ENCODE data around the gene CBX7. TPM values are rescaled to one million over a fixed set of nuclear protein-coding genes. Genes with fewer than 3 reads are reported as not detected.

CBX7 gene
- 12.7 and 13.8 TPM in 2 replicates for total RNA-seq

GRCh38 chr22:39152511-39153219 is at the start of gene CBX7:
CBX7 (minus strand) TSS chr22:39152680; CDS start chr22:39152444, 236 bp downstream.
- H3K4me3 Mint-ChIP-seq, result peak within 1 kb of the TSS; percentile 89
- peak within 1 kb of the TSS; percentile 74 for H3K27ac Mint-ChIP-seq
- H3K4me1 Mint-ChIP-seq (ENCODE audit: low read depth), result peaks cover 32% of the 10 kb centered on the region
- peak; percentile 93 for DNase-seq (ENCODE audit: low spot score)
- intact Hi-C loops (cut with micrococcal nuclease), result loop anchor here (1.0 to 2.0 kb wide), 3 partner anchors 8 to 164 kb away; partner anchors contain the start of gene APOBEC3C
- H3K36me3 Mint-ChIP-seq (ENCODE audit: low read depth), result peaks cover 4% of the 10 kb centered on the region
- peaks cover 23% of the 10 kb centered on the region for H3K27me3 Mint-ChIP-seq (ENCODE audit: insufficient read depth)
- H3K9me3 Mint-ChIP-seq, result no peaks in the 10 kb centered on the region

- no peak for DNase-seq (ENCODE audit: low spot score)
- no peaks in the 10 kb centered on the region for H3K36me3 Mint-ChIP-seq (ENCODE audit: low read depth)
- intact Hi-C loops (cut with micrococcal nuclease), result no loop called here
- no peaks in the 10 kb centered on the region for H3K4me1 Mint-ChIP-seq (ENCODE audit: low read depth)
- peaks cover 41% of the 10 kb centered on the region for H3K27me3 Mint-ChIP-seq (ENCODE audit: insufficient read depth)
- H3K9me3 Mint-ChIP-seq, result peaks cover 4% of the 10 kb centered on the region
- no peak overlapping the region for H3K27ac Mint-ChIP-seq
- no peak overlapping the region for H3K4me3 Mint-ChIP-seq
Observed at GRCh38 chr22:39197578-39197977, 45.1 kb upstream of the CBX7 start.

GRCh38 chr22:39194098-39194497 is 41.6 kb upstream of the CBX7 start:
- Mint-ChIP-seq H3K4me1 (ENCODE audit: low read depth) (no peaks in the 10 kb centered on the region), H3K9me3 (peaks cover 4% of the 10 kb centered on the region), H3K36me3 (ENCODE audit: low read depth) (no peaks in the 10 kb centered on the region), H3K27ac (no peak overlapping the region), H3K27me3 (ENCODE audit: insufficient read depth) (peaks cover 37% of the 10 kb centered on the region), H3K4me3 (no peak overlapping the region)
- intact Hi-C loops (cut with micrococcal nuclease), result no loop called here
- DNase-seq (ENCODE audit: low spot score), result no peak

- H3K9me3 Mint-ChIP-seq, result no peaks in the 10 kb centered on the region
- H3K27me3 Mint-ChIP-seq (ENCODE audit: insufficient read depth), result peaks cover 24% of the 10 kb centered on the region
- H3K27ac Mint-ChIP-seq, result no peak overlapping the region
- no peaks in the 10 kb centered on the region for H3K36me3 Mint-ChIP-seq (ENCODE audit: low read depth)
- no peaks in the 10 kb centered on the region for H3K4me1 Mint-ChIP-seq (ENCODE audit: low read depth)
- DNase-seq (ENCODE audit: low spot score), result no peak
- no peak overlapping the region for H3K4me3 Mint-ChIP-seq
- intact Hi-C loops (cut with micrococcal nuclease), result no loop called here
Observed at GRCh38 chr22:39188809-39189208, 36.3 kb upstream of the CBX7 start.

GRCh38 chr22:39185601-39186012 is 33.1 kb upstream of the CBX7 start:
- peaks cover 14% of the 10 kb centered on the region for H3K27me3 Mint-ChIP-seq (ENCODE audit: insufficient read depth)
- no peaks in the 10 kb centered on the region for H3K4me1 Mint-ChIP-seq (ENCODE audit: low read depth)
- H3K9me3 Mint-ChIP-seq, result no peaks in the 10 kb centered on the region
- H3K36me3 Mint-ChIP-seq (ENCODE audit: low read depth), result no peaks in the 10 kb centered on the region
- intact Hi-C loops (cut with micrococcal nuclease), result no loop called here
- H3K27ac Mint-ChIP-seq, result no peak overlapping the region
- DNase-seq (ENCODE audit: low spot score), result no peak
- H3K4me3 Mint-ChIP-seq, result no peak overlapping the region

GRCh38 chr22:39184586-39185577 is 32.4 kb upstream of the CBX7 start:
- H3K4me3 Mint-ChIP-seq, result no peak overlapping the region
- H3K9me3 Mint-ChIP-seq, result no peaks in the 10 kb centered on the region
- no peaks in the 10 kb centered on the region for H3K4me1 Mint-ChIP-seq (ENCODE audit: low read depth)
- DNase-seq (ENCODE audit: low spot score), result no peak
- H3K36me3 Mint-ChIP-seq (ENCODE audit: low read depth), result no peaks in the 10 kb centered on the region
- peaks cover 12% of the 10 kb centered on the region for H3K27me3 Mint-ChIP-seq (ENCODE audit: insufficient read depth)
- H3K27ac Mint-ChIP-seq, result no peak overlapping the region
- intact Hi-C loops (cut with micrococcal nuclease), result no loop called here

GRCh38 chr22:39183991-39184585 is 31.6 kb upstream of the CBX7 start:
- H3K27me3 Mint-ChIP-seq (ENCODE audit: insufficient read depth), result peaks cover 13% of the 10 kb centered on the region
- no peaks in the 10 kb centered on the region for H3K4me1 Mint-ChIP-seq (ENCODE audit: low read depth)
- no peak overlapping the region for H3K4me3 Mint-ChIP-seq
- no peak for DNase-seq (ENCODE audit: low spot score)
- H3K27ac Mint-ChIP-seq, result no peak overlapping the region
- intact Hi-C loops (cut with micrococcal nuclease), result no loop called here
- no peaks in the 10 kb centered on the region for H3K36me3 Mint-ChIP-seq (ENCODE audit: low read depth)
- no peaks in the 10 kb centered on the region for H3K9me3 Mint-ChIP-seq

- no peak overlapping the region for H3K4me3 Mint-ChIP-seq
- intact Hi-C loops (cut with micrococcal nuclease), result no loop called here
- H3K27ac Mint-ChIP-seq, result no peak overlapping the region
- no peak for DNase-seq (ENCODE audit: low spot score)
- peaks cover 9% of the 10 kb centered on the region for H3K27me3 Mint-ChIP-seq (ENCODE audit: insufficient read depth)
- H3K4me1 Mint-ChIP-seq (ENCODE audit: low read depth), result peaks cover 8% of the 10 kb centered on the region
- no peaks in the 10 kb centered on the region for H3K36me3 Mint-ChIP-seq (ENCODE audit: low read depth)
- H3K9me3 Mint-ChIP-seq, result no peaks in the 10 kb centered on the region
Observed at GRCh38 chr22:39182478-39183030, 30.1 kb upstream of the CBX7 start.

- H3K4me1 Mint-ChIP-seq (ENCODE audit: low read depth), result peaks cover 9% of the 10 kb centered on the region
- H3K27me3 Mint-ChIP-seq (ENCODE audit: insufficient read depth), result peaks cover 4% of the 10 kb centered on the region
- intact Hi-C loops (cut with micrococcal nuclease), result no loop called here
- no peak overlapping the region for H3K27ac Mint-ChIP-seq
- H3K4me3 Mint-ChIP-seq, result no peak overlapping the region
- H3K9me3 Mint-ChIP-seq, result no peaks in the 10 kb centered on the region
- no peaks in the 10 kb centered on the region for H3K36me3 Mint-ChIP-seq (ENCODE audit: low read depth)
- no peak for DNase-seq (ENCODE audit: low spot score)
Observed at GRCh38 chr22:39181778-39182177, 29.3 kb upstream of the CBX7 start.

GRCh38 chr22:39181356-39181755 is 28.9 kb upstream of the CBX7 start:
- H3K27ac Mint-ChIP-seq, result no peak overlapping the region
- H3K27me3 Mint-ChIP-seq (ENCODE audit: insufficient read depth), result peaks cover 4% of the 10 kb centered on the region
- H3K9me3 Mint-ChIP-seq, result no peaks in the 10 kb centered on the region
- DNase-seq (ENCODE audit: low spot score), result no peak
- H3K4me3 Mint-ChIP-seq, result no peak overlapping the region
- H3K4me1 Mint-ChIP-seq (ENCODE audit: low read depth), result peaks cover 9% of the 10 kb centered on the region
- intact Hi-C loops (cut with micrococcal nuclease), result no loop called here
- no peaks in the 10 kb centered on the region for H3K36me3 Mint-ChIP-seq (ENCODE audit: low read depth)

- H3K4me3 Mint-ChIP-seq, result no peak overlapping the region
- peaks cover 2% of the 10 kb centered on the region for H3K27me3 Mint-ChIP-seq (ENCODE audit: insufficient read depth)
- intact Hi-C loops (cut with micrococcal nuclease), result no loop called here
- H3K9me3 Mint-ChIP-seq, result no peaks in the 10 kb centered on the region
- H3K27ac Mint-ChIP-seq, result no peak overlapping the region
- no peaks in the 10 kb centered on the region for H3K36me3 Mint-ChIP-seq (ENCODE audit: low read depth)
- no peak for DNase-seq (ENCODE audit: low spot score)
- H3K4me1 Mint-ChIP-seq (ENCODE audit: low read depth), result peaks cover 9% of the 10 kb centered on the region
Observed at GRCh38 chr22:39179841-39180335, 27.4 kb upstream of the CBX7 start.

GRCh38 chr22:39179401-39179827 is 26.9 kb upstream of the CBX7 start:
- Mint-ChIP-seq H3K36me3 (ENCODE audit: low read depth) (no peaks in the 10 kb centered on the region), H3K9me3 (no peaks in the 10 kb centered on the region), H3K27me3 (ENCODE audit: insufficient read depth) (peaks cover 2% of the 10 kb centered on the region), H3K4me3 (no peak overlapping the region), H3K27ac (no peak overlapping the region), H3K4me1 (ENCODE audit: low read depth) (peaks cover 13% of the 10 kb centered on the region)
- no peak for DNase-seq (ENCODE audit: low spot score)
- intact Hi-C loops (cut with micrococcal nuclease), result no loop called here

Measured in activated T-helper 1 cell treated with anti-CD3 and anti-CD28 coated beads, Interleukin-12 subunit alpha, Interleukin-12 subunit beta, Interleukin-2, Interleukin-4 antibody, amounts not matched to agents 30 ng/mL and 10 ng/mL and 1 ng/mL, durations not matched to agents 14 hours and 24 hours and 36 hours (primary cell).